ENCODE data around the gene EFCAB6.

EFCAB6 gene

GRCh38 chr22:43747058-43747457 is 65.0 kb downstream of the EFCAB6 start:
- no peaks in the 10 kb centered on the region for H3K4me1 ChIP-seq (ENCODE audit: insufficient read depth, poor library complexity, severe bottlenecking)
- H3K27ac ChIP-seq (ENCODE audit: poor library complexity, severe bottlenecking) = no peak overlapping the region
- DNase-seq (ENCODE audit: low spot score) = no peak
- no peak for ATAC-seq (ENCODE audit: low read depth)
- H3K27me3 ChIP-seq (ENCODE audit: insufficient read depth, poor library complexity, severe bottlenecking) = peaks cover 4% of the 10 kb centered on the region
- no peaks in the 10 kb centered on the region for H3K36me3 ChIP-seq (ENCODE audit: low read depth)
- H3K9me3 ChIP-seq (ENCODE audit: severe bottlenecking) = no peaks in the 10 kb centered on the region
- TF ChIP-seq CTCF (IDR thresholded peaks at IDR 0.05; ENCODE audit: poor library complexity, severe bottlenecking) = no peak
- H3K4me3 ChIP-seq (ENCODE audit: severe bottlenecking) = no peak overlapping the region

- DNase-seq (ENCODE audit: low spot score) = no peak
- Histone ChIP-seq H3K4me3 (ENCODE audit: severe bottlenecking) (no peak overlapping the region), H3K9me3 (ENCODE audit: severe bottlenecking) (no peaks in the 10 kb centered on the region), H3K36me3 (ENCODE audit: low read depth) (no peaks in the 10 kb centered on the region), H3K27ac (ENCODE audit: poor library complexity, severe bottlenecking) (no peak overlapping the region), H3K4me1 (ENCODE audit: insufficient read depth, poor library complexity, severe bottlenecking) (no peaks in the 10 kb centered on the region), H3K27me3 (ENCODE audit: insufficient read depth, poor library complexity, severe bottlenecking) (no peaks in the 10 kb centered on the region)
- no peak for TF ChIP-seq CTCF (IDR thresholded peaks at IDR 0.05; ENCODE audit: poor library complexity, severe bottlenecking)
- no peak for ATAC-seq (ENCODE audit: low read depth)
Observed at GRCh38 chr22:43745783-43746356, 66.2 kb downstream of the EFCAB6 start.

- no peak for ATAC-seq (ENCODE audit: low read depth)
- Histone ChIP-seq H3K4me1 (ENCODE audit: insufficient read depth, poor library complexity, severe bottlenecking) (no peaks in the 10 kb centered on the region), H3K27me3 (ENCODE audit: insufficient read depth, poor library complexity, severe bottlenecking) (no peaks in the 10 kb centered on the region), H3K9me3 (ENCODE audit: severe bottlenecking) (no peaks in the 10 kb centered on the region), H3K27ac (ENCODE audit: poor library complexity, severe bottlenecking) (no peak overlapping the region), H3K36me3 (ENCODE audit: low read depth) (no peaks in the 10 kb centered on the region), H3K4me3 (ENCODE audit: severe bottlenecking) (no peak overlapping the region)
- TF ChIP-seq CTCF (IDR thresholded peaks at IDR 0.05; ENCODE audit: poor library complexity, severe bottlenecking) = no peak
- no peak for DNase-seq (ENCODE audit: low spot score)
Observed at GRCh38 chr22:43745411-43745770, 66.7 kb downstream of the EFCAB6 start.

- H3K27ac ChIP-seq (ENCODE audit: poor library complexity, severe bottlenecking) = no peak overlapping the region
- no peaks in the 10 kb centered on the region for H3K4me1 ChIP-seq (ENCODE audit: insufficient read depth, poor library complexity, severe bottlenecking)
- no peak for ATAC-seq (ENCODE audit: low read depth)
- H3K9me3 ChIP-seq (ENCODE audit: severe bottlenecking) = no peaks in the 10 kb centered on the region
- H3K27me3 ChIP-seq (ENCODE audit: insufficient read depth, poor library complexity, severe bottlenecking) = no peaks in the 10 kb centered on the region
- no peak overlapping the region for H3K4me3 ChIP-seq (ENCODE audit: severe bottlenecking)
- TF ChIP-seq CTCF (IDR thresholded peaks at IDR 0.05; ENCODE audit: poor library complexity, severe bottlenecking) = no peak
- H3K36me3 ChIP-seq (ENCODE audit: low read depth) = no peaks in the 10 kb centered on the region
- DNase-seq (ENCODE audit: low spot score) = no peak
Observed at GRCh38 chr22:43744700-43745410, 67.2 kb downstream of the EFCAB6 start.
